GM12878 (cell line): ENCODE data around the gene MAGI2. TPM values are rescaled to one million over a fixed set of nuclear protein-coding genes. Genes with fewer than 3 reads are reported as not detected.

ENCODE experiments used
- BCLAF1 ChIP-seq: fragments of 450-650 bp; IDR thresholded peaks from 2 replicates; pipeline ENCODE4 v1.6.1; 2017; ENCODE audit warnings: antibody characterized with exemption, mild to moderate bottlenecking, moderate library complexity
- FOXM1 ChIP-seq: IDR thresholded peaks from 2 replicates; pipeline ENCODE4 v1.6.1; 2012; ENCODE audit warnings: low read depth, mild to moderate bottlenecking, inconsistent platforms, low read length, moderate library complexity
- HCFC1 ChIP-seq: fragments of 150-350 bp; IDR thresholded peaks from 2 replicates; pipeline ENCODE4 v1.6.1; 2014; ENCODE audit warnings: low read length
- MEF2B ChIP-seq: fragments of 450-650 bp; IDR thresholded peaks from 2 replicates; pipeline ENCODE4 v1.6.1; 2018; ENCODE audit warnings: mild to moderate bottlenecking, moderate library complexity; ENCODE audit not compliant: partially characterized antibody, poor library complexity, severe bottlenecking
- MTA2 ChIP-seq: fragments of 450-650 bp; IDR thresholded peaks from 2 replicates; pipeline ENCODE4 v1.6.1; 2016; ENCODE audit warnings: low read depth, mild to moderate bottlenecking, moderate library complexity
- NKRF ChIP-seq: fragments of 450-650 bp; conservative IDR thresholded peaks from 2 replicates; pipeline ENCODE4 v1.6.1; 2017; ENCODE audit warnings: mild to moderate bottlenecking, moderate library complexity
- PAX8 ChIP-seq: fragments of 450-650 bp; IDR thresholded peaks from 2 replicates; pipeline ENCODE4 v1.6.1; 2017; ENCODE audit warnings: mild to moderate bottlenecking, moderate library complexity
- PRDM15 ChIP-seq: fragments of 450-650 bp; formaldehyde crosslinking; IDR thresholded peaks from 2 replicates; pipeline ENCODE4 v1.4.0; 2020; ENCODE audit warnings: mild to moderate bottlenecking, moderate library complexity
- RBBP5 ChIP-seq: fragments of 200-600 bp; sonication (generic); conservative IDR thresholded peaks from 2 replicates; pipeline ENCODE4 v1.6.1; 2016
- YY1 ChIP-seq: IDR thresholded peaks from 2 replicates; pipeline ENCODE4 v1.6.1; 2011; ENCODE audit warnings: low read depth, mild to moderate bottlenecking, low read length
- ZNF384 ChIP-seq: IDR thresholded peaks from 2 replicates; pipeline ENCODE4 v1.6.1; 2012; ENCODE audit warnings: low read depth, mild to moderate bottlenecking, low read length, improper control_type of control experiment, borderline replicate concordance
- polyA plus RNA-seq, 11 experiments: library from polyadenylated mRNA; depleted of rRNA in 4 of 11; unstranded in 6 of 11; stranded (reverse) in 5 of 11; fragments of >200 nt; fragmentation: Nextera tagmentation in 4 of 11; fragmentation: Illumina TruSeq in 1 of 11; extraction: Ambion mirVana in 4 of 11; extraction: Trizol in 1 of 11; gene quantifications; 1 replicate in 1 of 11; 2 replicates in 10 of 11; pipeline versions ENCODE4 v1.2.1 to v1.2.3, GENCODE V29; 2011 to 2016; ENCODE audit warnings: inconsistent platforms in 2 of 11, missing spikeins in 2 of 11, low read depth in 1 of 11
- total RNA-seq, 4 experiments: library from RNA; depleted of rRNA in 3 of 4; stranded (reverse); fragments of >200 nt in 3 of 4; fragmentation: Illumina TruSeq in 1 of 4; extraction: Trizol in 1 of 4; gene quantifications; 2 replicates each; pipeline versions ENCODE4 v1.2.1 to v1.2.3, GENCODE V29; 2013 to 2021

The MAGI2 gene
- total and polyA plus RNA-seq, 10 of the 15 experiments (the other 5 are each of a cell fraction or from before 2014, with no cell fraction given): 0.01 to 0.31 (median 0.05) TPM; not detected in 2

GRCh38 chr7:79465551-79465950, 12.1 kb upstream of the MAGI2 start (continued):
- TF ChIP-seq PRDM15 (CRISPR knock-in tag): no peak
- no peak for TF ChIP-seq PAX8
- no peak for TF ChIP-seq MTA2
- TF ChIP-seq NKRF: no peak
- TF ChIP-seq RBBP5: no peak
- TF ChIP-seq MEF2B: no peak
- TF ChIP-seq YY1: no peak
- no peak for TF ChIP-seq HCFC1
- no peak for TF ChIP-seq ZNF384
- no peak for TF ChIP-seq FOXM1
- TF ChIP-seq BCLAF1: no peak
